H1 (cell line): ENCODE data around the gene MS4A8. TPM values are rescaled to one million over a fixed set of nuclear protein-coding genes. Genes with fewer than 3 reads are reported as not detected.

Experiments
- CTCF ChIA-PET: fragments of 300-600 bp; sonication (Branson Sonifier 250); formaldehyde crosslinking; loops from one replicate; lab custom pipeline; 2021; ENCODE audit not compliant: partially characterized antibody; lab: Charles Lee
- POLR2A ChIA-PET: fragments of 300-600 bp; sonication (Branson Sonifier 250); formaldehyde crosslinking; loops from one replicate; lab custom pipeline; 2021; ENCODE audit warnings: inconsistent platforms; ENCODE audit not compliant: partially characterized antibody; lab: Charles Lee
- DNase-seq, 2 experiments: peaks; one replicate each; pipeline versions ENCODE4 v3.0.0 to v3.0.0-alpha.2; 2010 to 2022; ENCODE audit warnings: low spot score in 2 of 2, low read depth in 1 of 2, mixed read lengths in 1 of 2
- FAIRE-seq: peaks from 2 replicates; lab custom pipeline; 2011; peaks lifted over from hg19 to GRCh38; lab: Jason Lieb, UNC
- H2AFZ ChIP-seq: 2 replicates; pipeline ENCODE4 v1.8.1; 2012; ENCODE audit warnings: low read length, inconsistent platforms
- H2AK5ac ChIP-seq: 2 replicates; pipeline ENCODE4 v1.6.1; 2013; ENCODE audit warnings: low read depth, low read length
- H2BK120ac ChIP-seq: replicated peaks from 2 replicates; pipeline ENCODE3; 2013; ENCODE audit warnings: low read depth, low read length, inconsistent platforms
- H2BK12ac ChIP-seq: 2 replicates; pipeline ENCODE4 v1.6.1; 2013; ENCODE audit warnings: low read depth, low read length
- H2BK15ac ChIP-seq: 2 replicates; pipeline ENCODE4 v1.6.1; 2013; ENCODE audit warnings: low read length
- H2BK20ac ChIP-seq: 2 replicates; pipeline ENCODE4 v1.6.1; 2013; ENCODE audit warnings: low read length
- H2BK5ac ChIP-seq: 2 replicates; pipeline ENCODE4 v1.6.1; 2013; ENCODE audit warnings: low read depth, low read length
- H3K14ac ChIP-seq: 2 replicates; pipeline ENCODE4 v1.6.1; 2013; ENCODE audit warnings: inconsistent platforms; ENCODE audit not compliant: insufficient read length
- H3K18ac ChIP-seq: 2 replicates; pipeline ENCODE4 v1.6.1; 2013; ENCODE audit warnings: low read length; ENCODE audit errors: extremely low read depth
- H3K23ac ChIP-seq: 2 replicates; pipeline ENCODE4 v1.6.1; 2013; ENCODE audit warnings: inconsistent platforms; ENCODE audit not compliant: insufficient read length
- H3K23me2 ChIP-seq: 2 replicates; pipeline ENCODE4 v1.6.1; 2013; ENCODE audit warnings: low read depth, low read length
- H3K27ac ChIP-seq: 2 replicates; pipeline ENCODE4 v1.6.1; 2011; ENCODE audit warnings: low read depth, low read length, inconsistent platforms
- H3K27me3 ChIP-seq, 4 experiments: replicated peaks in 1 of 4; 1 replicate in 1 of 4; 2 replicates in 3 of 4; pipeline versions ENCODE4 v1.6.1 to v1.8.1; 2011 to 2013; ENCODE audit warnings: low read length in 3 of 4, mild to moderate bottlenecking in 3 of 4, inconsistent platforms in 2 of 4, mixed read lengths in 2 of 4, moderate library complexity in 1 of 4; ENCODE audit not compliant: control insufficient read depth in 3 of 4, insufficient read depth in 3 of 4; ENCODE audit errors: extremely low read depth in 1 of 4
- H3K36me3 ChIP-seq, 4 experiments: 2 replicates each; pipeline versions ENCODE4 v1.6.1 to v1.8.1; 2011 to 2013; ENCODE audit warnings: mild to moderate bottlenecking in 4 of 4, low read length in 3 of 4, moderate library complexity in 2 of 4, control low read depth in 1 of 4, inconsistent platforms in 1 of 4; ENCODE audit not compliant: insufficient read depth in 4 of 4, control insufficient read depth in 2 of 4
- H3K4ac ChIP-seq: replicated peaks from 2 replicates; pipeline ENCODE3; 2013; ENCODE audit warnings: low read length, low read depth, mixed read lengths, inconsistent platforms; ENCODE audit not compliant: insufficient read length
- H3K4me1 ChIP-seq, 4 experiments: replicated peaks in 1 of 4; 1 replicate in 1 of 4; 2 replicates in 3 of 4; pipeline versions ENCODE4 v1.6.1 to v1.8.1; 2011 to 2013; ENCODE audit warnings: low read length in 3 of 4, inconsistent platforms in 2 of 4, mixed read lengths in 1 of 4; ENCODE audit not compliant: insufficient read depth in 4 of 4, control insufficient read depth in 3 of 4
- H3K4me2 ChIP-seq, 2 experiments: 2 replicates each; pipeline versions ENCODE4 v1.6.1 to v1.8.1; 2011 to 2013; ENCODE audit warnings: low read depth in 2 of 2, low read length in 2 of 2, control low read depth in 1 of 2, inconsistent platforms in 1 of 2, mild to moderate bottlenecking in 1 of 2; ENCODE audit not compliant: insufficient read depth in 1 of 2
- H3K4me3 ChIP-seq, 4 experiments: fragments of 200-600, 300-600 bp in 1 of 4; sonication (generic), shearing (Covaris generic), sonication (Bioruptor Twin) in 1 of 4; 2 replicates each; pipeline versions ENCODE4 v1.5.1 to v1.8.1; 2011 to 2016; ENCODE audit warnings: low read length in 4 of 4, low read depth in 3 of 4, control low read depth in 2 of 4, inconsistent platforms in 2 of 4, mild to moderate bottlenecking in 2 of 4, mixed read lengths in 1 of 4, moderate library complexity in 1 of 4; ENCODE audit not compliant: insufficient read depth in 2 of 4; ENCODE audit errors: extremely low read depth in 1 of 4
- H3K56ac ChIP-seq: replicated peaks from 2 replicates; pipeline ENCODE3; 2013; ENCODE audit warnings: low read depth, mild to moderate bottlenecking, mixed read lengths, low read length, inconsistent platforms; ENCODE audit not compliant: insufficient read length
- H3K79me1 ChIP-seq: 2 replicates; pipeline ENCODE4 v1.6.1; 2013; ENCODE audit warnings: low read depth, low read length, control low read depth
- H3K79me2 ChIP-seq, 2 experiments: 2 replicates each; pipeline versions ENCODE4 v1.6.1 to v1.8.1; 2012 to 2013; ENCODE audit warnings: low read length in 2 of 2, mild to moderate bottlenecking in 2 of 2, inconsistent platforms in 1 of 2; ENCODE audit not compliant: insufficient read depth in 2 of 2, control insufficient read depth in 1 of 2
- H3K9ac ChIP-seq, 4 experiments: replicated peaks in 1 of 4; 1 replicate in 1 of 4; 2 replicates in 3 of 4; pipeline versions ENCODE4 v1.6.1 to v1.8.1; 2011 to 2013; ENCODE audit warnings: low read depth in 3 of 4, low read length in 3 of 4, control low read depth in 2 of 4, mild to moderate bottlenecking in 2 of 4, moderate library complexity in 2 of 4, inconsistent platforms in 1 of 4; ENCODE audit errors: extremely low read depth in 1 of 4
- H3K9me3 ChIP-seq, 2 experiments: 2 replicates each; pipeline versions ENCODE4 v1.6.1 to v1.8.1; 2012 to 2013; ENCODE audit warnings: mild to moderate bottlenecking in 2 of 2, moderate library complexity in 2 of 2, control low read depth in 1 of 2, inconsistent platforms in 1 of 2, low read depth in 1 of 2, low read length in 1 of 2, mixed read lengths in 1 of 2; ENCODE audit not compliant: insufficient read depth in 2 of 2
- H4K20me1 ChIP-seq, 2 experiments: replicated peaks in 1 of 2; 2 replicates each; pipeline versions ENCODE3 to v1.8.1; 2011 to 2013; ENCODE audit warnings: inconsistent platforms in 2 of 2, low read length in 2 of 2, mild to moderate bottlenecking in 1 of 2; ENCODE audit not compliant: insufficient read depth in 2 of 2, control insufficient read depth in 1 of 2
- H4K5ac ChIP-seq: 2 replicates; pipeline ENCODE4 v1.6.1; 2013; ENCODE audit warnings: low read length, low read depth, mixed read lengths, inconsistent platforms; ENCODE audit not compliant: insufficient read length
- H4K8ac ChIP-seq: 2 replicates; pipeline ENCODE4 v1.8.0; 2013; ENCODE audit warnings: mild to moderate bottlenecking, moderate library complexity, low read length, inconsistent platforms; ENCODE audit not compliant: insufficient read depth; ENCODE audit errors: extremely low read depth
- H4K91ac ChIP-seq: replicated peaks from 2 replicates; pipeline ENCODE3; 2013; ENCODE audit warnings: low read length, mixed read lengths, inconsistent platforms; ENCODE audit not compliant: insufficient read length
- BRCA1 ChIP-seq: IDR thresholded peaks from 2 replicates; pipeline ENCODE4 v1.6.1; 2012; ENCODE audit warnings: low read depth, low read length, improper control_type of control experiment
- GABPA ChIP-seq: IDR thresholded peaks from 2 replicates; pipeline ENCODE4 v1.6.1; 2011; ENCODE audit warnings: mild to moderate bottlenecking, low read length, moderate library complexity, borderline replicate concordance; ENCODE audit not compliant: insufficient read depth
- KDM5A ChIP-seq: fragments of 200-600 bp; IDR thresholded peaks from 2 replicates; pipeline ENCODE4 v1.7.1; 2012; ENCODE audit warnings: mild to moderate bottlenecking, low read length, inconsistent platforms, mixed read lengths
- RAD21 ChIP-seq, 2 experiments: IDR thresholded peaks in 1 of 2; conservative IDR thresholded peaks in 1 of 2; 2 replicates each; pipeline ENCODE4 v1.6.1; 2011; ENCODE audit warnings: low read depth in 2 of 2, low read length in 2 of 2, improper control_type of control experiment in 1 of 2, inconsistent platforms in 1 of 2, mild to moderate bottlenecking in 1 of 2, moderate library complexity in 1 of 2
- SIRT6 ChIP-seq: IDR thresholded peaks from one replicate; pipeline ENCODE4 v1.7.1; 2012; ENCODE audit warnings: low read length, inconsistent platforms
- SP1 ChIP-seq: IDR thresholded peaks from 2 replicates; pipeline ENCODE4 v1.6.1; 2011; ENCODE audit warnings: low read depth, low read length
- TCF12 ChIP-seq: IDR thresholded peaks from 2 replicates; pipeline ENCODE4 v1.6.1; 2011; ENCODE audit warnings: low read depth, mild to moderate bottlenecking, low read length
- USF2 ChIP-seq: IDR thresholded peaks from 2 replicates; pipeline ENCODE4 v1.6.1; 2011; ENCODE audit warnings: low read length, improper control_type of control experiment
- ZNF274 ChIP-seq: IDR thresholded peaks from 2 replicates; pipeline ENCODE4 v1.7.0; 2012; ENCODE audit warnings: low read length, borderline replicate concordance; ENCODE audit errors: extremely low read depth
- WGBS, 2 experiments: shearing (Covaris generic) in 1 of 2; methylation state at CpG; one replicate each; pipeline versions ENCODE4 v1.1.6 to v1.1.7; 2013 to 2015; ENCODE audit warnings: low lambda C conversion rate in 2 of 2, mixed read lengths in 2 of 2, inconsistent platforms in 1 of 2, low coverage in 1 of 2, missing lambda C conversion rate in 1 of 2; ENCODE audit not compliant: insufficient replicate concordance in 2 of 2, insufficient coverage in 1 of 2, insufficient read length in 1 of 2; ENCODE audit errors: extremely low coverage in 1 of 2, missing lambda C conversion rate in 1 of 2; 5-methylcytosine and 5-hydroxymethylcytosine counted together
- polyA plus RNA-seq, 7 experiments: library from polyadenylated mRNA; depleted of rRNA in 3 of 7; stranded (reverse) in 5 of 7; unstranded in 2 of 7; fragments of >200 nt in 5 of 7; fragments of 200-250 nt in 2 of 7; gene quantifications; 1 replicate in 5 of 7; 2 replicates in 1 of 7; 4 replicates in 1 of 7; pipeline versions ENCODE4 v1.2.1 to v1.2.3, GENCODE V29; 2011 to 2013; ENCODE audit warnings: missing spikeins in 2 of 7, mixed read lengths in 2 of 7
- total RNA-seq: library from RNA; stranded (reverse); fragmentation: NEBNext Ultra II Directional; extraction: Animal tissue kit (Norgen Biotek cat#: 25700); gene quantifications from 2 replicates; pipeline ENCODE4 v1.2.1, GENCODE V29; 2021
- TF ChIP-seq, protein P1 (sequence below), 3 experiments: IDR thresholded peaks; 1 replicate in 2 of 3; 2 replicates in 1 of 3; pipeline versions ENCODE4 v1.5.1 to v1.6.1; 2011; ENCODE audit warnings: low read length in 3 of 3, mild to moderate bottlenecking in 3 of 3, inconsistent platforms in 2 of 3, low read depth in 1 of 3, moderate library complexity in 1 of 3; ENCODE audit not compliant: insufficient read depth in 1 of 3; ENCODE audit errors: control extremely low read depth in 1 of 3

MS4A8 gene
- total and polyA plus RNA-seq, 2 of the 8 experiments (the other 6 are each of a cell fraction or from before 2014, with no cell fraction given): not detected

DNA sequence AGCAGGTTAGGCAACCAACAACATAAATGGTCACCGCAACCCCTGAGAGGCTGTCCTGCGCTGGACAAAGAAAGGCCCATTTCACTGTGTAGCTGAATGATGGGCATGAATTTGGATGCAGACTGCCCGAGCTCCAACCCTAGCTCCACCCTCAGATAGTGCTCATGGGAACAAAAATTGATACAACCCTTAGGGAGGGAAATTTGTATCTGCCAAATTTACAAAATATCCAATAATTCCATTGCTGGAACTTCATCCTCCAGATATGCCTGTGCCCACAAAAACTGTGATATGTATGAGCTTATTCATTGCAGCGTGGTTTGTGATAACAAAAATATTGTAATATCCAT is 2.0 kb downstream of the MS4A8 start:
- H3K27me3 ChIP-seq: no peaks in the 10 kb centered on the region
- TF ChIP-seq GABPA: no peak
- TF ChIP-seq SP1: no peak
- no peak for TF ChIP-seq RAD21 (IDR thresholded peaks at IDR 0.05 in 1 of 2, conservative IDR thresholded peaks at IDR 0.05 in 1 of 2; ENCODE audit: low read depth in 2 of 2, low read length in 2 of 2)
- no peak for TF ChIP-seq USF2
- no peak for TF ChIP-seq ZNF274
- no peak for TF ChIP-seq KDM5A
- TF ChIP-seq TCF12: no peak
- TF ChIP-seq, protein P1, sequence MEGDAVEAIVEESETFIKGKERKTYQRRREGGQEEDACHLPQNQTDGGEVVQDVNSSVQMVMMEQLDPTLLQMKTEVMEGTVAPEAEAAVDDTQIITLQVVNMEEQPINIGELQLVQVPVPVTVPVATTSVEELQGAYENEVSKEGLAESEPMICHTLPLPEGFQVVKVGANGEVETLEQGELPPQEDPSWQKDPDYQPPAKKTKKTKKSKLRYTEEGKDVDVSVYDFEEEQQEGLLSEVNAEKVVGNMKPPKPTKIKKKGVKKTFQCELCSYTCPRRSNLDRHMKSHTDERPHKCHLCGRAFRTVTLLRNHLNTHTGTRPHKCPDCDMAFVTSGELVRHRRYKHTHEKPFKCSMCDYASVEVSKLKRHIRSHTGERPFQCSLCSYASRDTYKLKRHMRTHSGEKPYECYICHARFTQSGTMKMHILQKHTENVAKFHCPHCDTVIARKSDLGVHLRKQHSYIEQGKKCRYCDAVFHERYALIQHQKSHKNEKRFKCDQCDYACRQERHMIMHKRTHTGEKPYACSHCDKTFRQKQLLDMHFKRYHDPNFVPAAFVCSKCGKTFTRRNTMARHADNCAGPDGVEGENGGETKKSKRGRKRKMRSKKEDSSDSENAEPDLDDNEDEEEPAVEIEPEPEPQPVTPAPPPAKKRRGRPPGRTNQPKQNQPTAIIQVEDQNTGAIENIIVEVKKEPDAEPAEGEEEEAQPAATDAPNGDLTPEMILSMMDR (IDR thresholded peaks at IDR 0.05; ENCODE audit: control extremely low read depth in 1 of 3, insufficient read depth in 1 of 3, low read depth in 1 of 3, low read length in 3 of 3): no peak
- TF ChIP-seq SIRT6: no peak
- TF ChIP-seq BRCA1: no peak

More for the DNA sequence above, 2.0 kb downstream of the MS4A8 start:
- H3K18ac ChIP-seq: no peak overlapping the region
- peaks cover 2% of the 10 kb centered on the region; the same call in 1 of the 2 replicates for H3K23me2 ChIP-seq
- H3K4me3 ChIP-seq: no peak overlapping the region
- no peak for FAIRE-seq
- 71% methylated on average over 4 of the region's 4 CpGs; no CpG with 5 or more reads in 1 of the 2 experiments for WGBS, 2 experiments
- no peak overlapping the region for H2AK5ac ChIP-seq
- H4K91ac ChIP-seq: no peak overlapping the region
- H2BK12ac ChIP-seq: no peak overlapping the region
- no peak for DNase-seq
- H4K8ac ChIP-seq: no peak overlapping the region
- peak overlapping the region in 1 of 2 experiments; percentile 31; a peak in 2 of 4 replicates for H3K4me2 ChIP-seq
- H3K14ac ChIP-seq: no peak overlapping the region
- H3K79me1 ChIP-seq: no peaks in the 10 kb centered on the region
- no peak overlapping the region for H3K27ac ChIP-seq
- peak overlapping the region; percentile 93 for H2AFZ ChIP-seq
- no peak overlapping the region for H2BK5ac ChIP-seq
- H2BK15ac ChIP-seq: no peak overlapping the region
- H2BK20ac ChIP-seq: no peak overlapping the region
- ChIA-PET CTCF (interaction anchor here (1.0 to 8.6 kb wide), 26 partner anchors 8 to 130 kb away, joined by 3 to 90 read pairs (median 6); partner anchors contain the start of genes MS4A15 and MS4A18), POLR2A (no interaction called here)
- H4K5ac ChIP-seq: no peak overlapping the region
- H3K23ac ChIP-seq: no peak overlapping the region
- H3K9ac ChIP-seq: no peak overlapping the region
- no peak overlapping the region for H3K56ac ChIP-seq
- no peaks in the 10 kb centered on the region for H3K9me3 ChIP-seq
- no peaks in the 10 kb centered on the region for H3K36me3 ChIP-seq
- no peaks in the 10 kb centered on the region for H4K20me1 ChIP-seq
- peaks cover 0 to 2% (median 0%) of the 10 kb centered on the region in 4 experiments; a peak in 3 of 7 replicates for H3K4me1 ChIP-seq
- no peak overlapping the region for H3K4ac ChIP-seq
- H2BK120ac ChIP-seq: no peak overlapping the region
- no peaks in the 10 kb centered on the region for H3K79me2 ChIP-seq
